ENCODE data around the gene CABCOCO1.

The CABCOCO1 gene

DNA sequence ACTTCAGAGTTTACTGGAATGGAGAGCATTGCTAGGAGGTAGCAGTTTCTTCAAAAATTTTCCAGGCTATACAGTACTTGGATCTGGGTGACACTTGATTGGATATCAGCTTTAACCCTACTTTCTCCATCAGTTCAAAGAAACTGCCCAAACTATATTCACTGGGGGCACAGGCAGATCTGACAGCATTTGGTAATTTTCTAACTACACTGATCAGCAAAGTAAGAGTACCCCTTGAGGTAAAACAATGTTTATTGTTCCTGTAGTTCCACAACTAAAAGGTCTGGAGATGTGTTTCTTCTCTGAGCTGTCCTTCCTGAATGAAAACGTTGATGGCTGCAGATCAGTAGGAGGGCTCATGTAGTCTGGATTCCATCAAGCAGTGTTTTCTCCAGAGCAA lies 104.2 kb downstream of the CABCOCO1 start:
- TF ChIP-seq, protein P1, sequence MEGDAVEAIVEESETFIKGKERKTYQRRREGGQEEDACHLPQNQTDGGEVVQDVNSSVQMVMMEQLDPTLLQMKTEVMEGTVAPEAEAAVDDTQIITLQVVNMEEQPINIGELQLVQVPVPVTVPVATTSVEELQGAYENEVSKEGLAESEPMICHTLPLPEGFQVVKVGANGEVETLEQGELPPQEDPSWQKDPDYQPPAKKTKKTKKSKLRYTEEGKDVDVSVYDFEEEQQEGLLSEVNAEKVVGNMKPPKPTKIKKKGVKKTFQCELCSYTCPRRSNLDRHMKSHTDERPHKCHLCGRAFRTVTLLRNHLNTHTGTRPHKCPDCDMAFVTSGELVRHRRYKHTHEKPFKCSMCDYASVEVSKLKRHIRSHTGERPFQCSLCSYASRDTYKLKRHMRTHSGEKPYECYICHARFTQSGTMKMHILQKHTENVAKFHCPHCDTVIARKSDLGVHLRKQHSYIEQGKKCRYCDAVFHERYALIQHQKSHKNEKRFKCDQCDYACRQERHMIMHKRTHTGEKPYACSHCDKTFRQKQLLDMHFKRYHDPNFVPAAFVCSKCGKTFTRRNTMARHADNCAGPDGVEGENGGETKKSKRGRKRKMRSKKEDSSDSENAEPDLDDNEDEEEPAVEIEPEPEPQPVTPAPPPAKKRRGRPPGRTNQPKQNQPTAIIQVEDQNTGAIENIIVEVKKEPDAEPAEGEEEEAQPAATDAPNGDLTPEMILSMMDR (IDR thresholded peaks at IDR 0.05; ENCODE audit: extremely low read depth, missing control alignments) = no peak

DNA sequence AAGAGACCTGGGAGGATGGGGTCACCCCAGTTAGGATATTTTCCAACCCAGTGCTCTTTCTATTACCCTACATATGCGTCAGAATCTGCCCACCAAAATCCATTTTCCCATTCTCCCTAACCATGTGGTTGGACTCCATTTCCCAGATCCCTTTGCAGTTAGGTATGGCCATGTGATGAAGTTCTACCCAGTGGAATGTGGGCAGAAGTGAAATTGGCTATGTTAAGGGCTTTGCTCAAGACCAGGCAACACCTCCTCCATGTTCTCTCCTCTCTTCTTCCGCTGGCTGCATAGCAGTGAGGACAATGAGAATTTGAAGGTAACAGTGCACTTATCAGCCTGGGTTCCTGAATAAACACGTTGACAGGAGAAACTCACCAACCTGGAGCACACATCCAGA lies 111.3 kb downstream of the CABCOCO1 start:
- TF ChIP-seq, protein P1 (IDR thresholded peaks at IDR 0.05; ENCODE audit: extremely low read depth, missing control alignments) = no peak
- no peak for DNase-seq (ENCODE audit: low spot score)

More for the DNA sequence above, 104.2 kb downstream of the CABCOCO1 start:
- DNase-seq (ENCODE audit: low spot score) = no peak

DNA sequence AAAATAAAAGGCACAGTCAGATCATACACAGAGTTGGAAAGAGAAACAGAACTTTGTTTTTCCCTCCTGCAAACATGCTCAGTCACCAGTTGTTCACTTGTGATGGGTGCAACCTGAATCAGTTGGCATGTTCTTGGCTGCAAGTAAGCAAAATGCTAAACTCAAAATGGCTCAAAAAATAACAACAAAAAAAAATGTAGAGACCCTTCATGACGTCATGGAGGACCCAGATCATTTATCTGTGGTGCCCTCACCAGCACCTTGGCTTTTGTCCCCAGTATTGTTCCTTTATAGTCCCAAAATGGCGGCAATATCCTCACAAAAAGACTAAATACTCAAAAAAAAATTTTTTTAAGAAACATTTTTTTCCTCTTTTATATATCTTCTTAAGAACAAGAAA lies 112.4 kb downstream of the CABCOCO1 start:
- TF ChIP-seq, protein P1 (IDR thresholded peaks at IDR 0.05; ENCODE audit: extremely low read depth, missing control alignments) = no peak

DNA sequence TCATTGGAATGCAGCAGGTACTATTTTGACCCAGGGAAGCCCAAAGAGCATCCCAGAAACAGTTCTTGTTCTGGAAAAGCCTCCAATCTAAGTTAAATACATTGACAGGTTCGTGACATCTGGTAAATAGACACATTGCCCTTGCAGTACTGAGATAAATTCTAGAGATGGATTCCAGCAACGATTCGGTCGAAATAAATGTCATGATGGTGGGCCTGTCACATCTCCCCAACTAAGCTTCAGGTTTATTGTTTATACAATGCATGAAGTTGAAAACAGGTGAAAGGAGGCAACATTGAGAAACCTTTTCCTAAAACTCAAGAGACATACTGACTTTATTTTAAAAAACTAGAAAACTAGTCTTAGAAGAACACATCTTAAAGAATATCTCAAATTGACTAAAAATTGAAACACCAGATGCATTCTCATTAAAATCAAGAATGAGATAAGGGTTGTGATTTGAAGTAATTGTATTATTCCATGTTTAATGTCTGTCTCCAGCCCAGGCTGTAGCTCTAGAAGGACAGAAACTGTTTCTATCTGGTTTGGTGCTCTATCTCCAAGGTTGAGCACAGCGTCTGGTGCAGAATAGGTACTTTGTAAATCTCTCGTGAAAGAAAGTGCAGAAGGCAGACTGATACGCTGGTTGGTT lies 114.0 kb downstream of the CABCOCO1 start:
- no peak for DNase-seq (ENCODE audit: low spot score)
- TF ChIP-seq, protein P1 (IDR thresholded peaks at IDR 0.05; ENCODE audit: extremely low read depth, missing control alignments) = no peak

More for the DNA sequence above, 112.4 kb downstream of the CABCOCO1 start:
- DNase-seq (ENCODE audit: low spot score) = no peak

DNA sequence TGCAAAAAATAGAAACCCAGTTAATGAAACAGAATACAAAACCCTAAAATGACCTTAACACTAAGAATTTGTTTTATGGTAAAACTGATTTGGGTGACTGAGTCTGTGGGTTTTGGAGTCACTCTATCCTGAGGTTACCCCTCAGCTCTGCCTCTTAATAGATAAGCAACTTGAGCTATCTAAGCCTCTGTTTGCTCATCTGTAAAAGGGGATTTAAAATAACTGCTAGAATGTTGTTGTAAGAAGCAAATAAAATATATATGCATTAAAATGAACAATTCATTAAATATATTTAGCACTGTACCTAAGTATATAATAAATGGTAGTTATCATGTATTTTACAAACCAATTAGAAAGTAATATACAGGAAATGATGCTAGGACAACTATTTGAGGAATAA lies 115.4 kb downstream of the CABCOCO1 start:
- TF ChIP-seq, protein P1 (IDR thresholded peaks at IDR 0.05; ENCODE audit: extremely low read depth, missing control alignments) = no peak
- no peak for DNase-seq (ENCODE audit: low spot score)

DNA sequence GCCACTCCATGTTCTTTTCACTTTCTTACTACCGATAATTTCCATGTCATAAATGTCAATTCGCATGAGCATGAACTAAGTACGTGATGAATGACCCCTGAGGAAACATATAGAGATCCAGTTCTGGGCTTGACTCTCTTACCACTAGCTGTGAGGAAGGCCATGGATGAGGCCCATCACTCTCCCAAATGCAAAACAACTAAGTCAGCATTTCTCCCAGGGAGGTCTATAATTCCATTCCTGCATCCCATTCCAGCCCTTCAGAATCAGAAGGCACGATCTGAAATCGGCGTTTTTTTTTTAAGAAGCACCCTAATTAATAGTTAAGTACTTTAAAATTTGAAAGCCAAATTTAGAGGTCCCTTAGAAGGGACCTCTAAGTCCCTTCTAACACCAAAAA lies 116.5 kb downstream of the CABCOCO1 start:
- TF ChIP-seq, protein P1 (IDR thresholded peaks at IDR 0.05; ENCODE audit: extremely low read depth, missing control alignments) = no peak
- no peak for DNase-seq (ENCODE audit: low spot score)

DNA sequence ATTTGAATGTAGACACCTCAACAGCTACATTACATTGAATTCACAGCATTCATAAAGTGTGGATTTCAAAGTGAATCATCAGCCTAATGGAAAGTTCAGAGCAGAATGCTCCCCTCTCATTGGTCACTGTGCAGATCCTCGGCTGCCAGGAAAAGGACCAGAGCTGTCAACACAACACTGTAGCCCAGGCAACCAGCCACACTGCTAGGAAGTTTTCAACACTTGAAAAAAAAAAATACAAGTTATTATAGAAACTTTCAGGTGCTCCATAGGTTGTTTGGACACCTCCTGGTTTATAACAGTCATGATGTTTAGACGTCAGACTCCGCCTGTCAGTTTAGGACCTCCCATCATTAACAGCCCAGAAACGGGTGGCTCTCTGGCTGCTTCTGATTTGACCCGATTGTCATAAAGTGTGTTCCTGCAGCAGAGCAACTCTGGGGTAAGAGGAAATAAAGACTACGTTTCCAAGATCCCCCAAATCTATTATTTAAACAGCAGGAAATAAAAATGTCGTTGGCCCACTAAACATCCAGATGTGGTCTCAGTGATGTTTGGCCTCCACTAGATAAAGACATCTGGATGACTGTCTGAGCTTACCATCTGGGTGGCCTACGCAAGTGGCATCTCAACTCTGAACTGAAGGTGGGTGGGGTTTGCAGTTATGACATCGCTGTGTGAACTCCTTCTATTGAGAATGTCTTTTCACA lies 117.4 kb downstream of the CABCOCO1 start:
- DNase-seq (ENCODE audit: low spot score) = no peak
- TF ChIP-seq, protein P1 (IDR thresholded peaks at IDR 0.05; ENCODE audit: extremely low read depth, missing control alignments) = no peak

All from GM20000 (cell line).